GM21737 (cell line): Measurements from ENCODE around the gene FAM72B.
"Not testable (repeated sequence)": the region's sequence is repeated elsewhere in the genome, so short reads cannot be mapped to it uniquely, and the experiment has no call there.

Experiments used
- ATAC-seq: cut with Tn5 transposase; IDR thresholded peaks from one replicate; pipeline ENCODE4 v1.9.1; 2021; ENCODE audit warnings: mild to moderate bottlenecking, moderate library complexity; ENCODE audit not compliant: unreplicated experiment

Gene FAM72B

GRCh38 chr1:121156958-121157603 lies 27.1 kb downstream of the FAM72B start:
- not testable (repeated sequence) for ATAC-seq

- ATAC-seq, result not testable (repeated sequence)
These were observed 28.3 kb downstream of the FAM72B start for GRCh38 chr1:121155671-121156358.

DNA sequence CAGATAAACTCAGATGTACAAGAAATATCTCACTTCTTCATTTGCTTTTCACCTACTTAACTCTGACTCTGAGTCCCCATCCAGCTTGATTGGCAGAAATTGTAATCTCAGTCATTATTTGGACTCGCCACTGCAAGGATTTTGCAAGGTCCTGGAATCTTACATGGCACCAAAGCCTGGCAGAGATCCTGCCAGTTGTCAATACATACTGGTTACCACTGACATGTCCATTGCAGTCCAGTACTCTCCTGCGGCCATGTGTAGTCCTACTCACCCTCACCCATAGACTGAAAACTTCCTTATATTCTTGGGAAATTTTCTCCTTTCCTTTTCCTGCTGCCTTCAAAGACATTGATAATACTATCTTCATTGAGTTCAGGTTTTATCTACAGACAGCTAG lies 29.3 kb downstream of the FAM72B start:
- ATAC-seq, result not testable (repeated sequence)

- not testable (repeated sequence) for ATAC-seq
These were observed 31.4 kb downstream of the FAM72B start for GRCh38 chr1:121152788-121153187.

DNA sequence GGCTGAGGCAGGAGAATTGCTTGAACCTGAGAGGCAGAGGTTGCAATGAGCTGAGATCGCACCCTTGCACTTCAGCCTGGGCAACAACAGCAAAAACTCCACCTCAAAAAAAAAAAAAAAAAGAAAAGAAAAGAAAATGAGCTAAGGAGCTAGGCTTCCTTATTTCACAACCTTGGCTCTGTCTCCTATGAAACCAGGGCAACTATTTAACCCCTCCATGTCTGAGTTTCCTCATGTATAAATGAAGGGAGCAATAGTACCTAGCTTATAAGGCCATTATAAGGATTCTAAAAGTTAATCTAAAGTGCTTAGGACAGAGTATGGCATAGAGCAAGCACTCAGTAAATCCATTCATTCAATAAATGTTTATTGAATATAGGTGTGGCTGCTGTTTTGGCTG lies 32.8 kb downstream of the FAM72B start:
- not testable (repeated sequence) for ATAC-seq

DNA sequence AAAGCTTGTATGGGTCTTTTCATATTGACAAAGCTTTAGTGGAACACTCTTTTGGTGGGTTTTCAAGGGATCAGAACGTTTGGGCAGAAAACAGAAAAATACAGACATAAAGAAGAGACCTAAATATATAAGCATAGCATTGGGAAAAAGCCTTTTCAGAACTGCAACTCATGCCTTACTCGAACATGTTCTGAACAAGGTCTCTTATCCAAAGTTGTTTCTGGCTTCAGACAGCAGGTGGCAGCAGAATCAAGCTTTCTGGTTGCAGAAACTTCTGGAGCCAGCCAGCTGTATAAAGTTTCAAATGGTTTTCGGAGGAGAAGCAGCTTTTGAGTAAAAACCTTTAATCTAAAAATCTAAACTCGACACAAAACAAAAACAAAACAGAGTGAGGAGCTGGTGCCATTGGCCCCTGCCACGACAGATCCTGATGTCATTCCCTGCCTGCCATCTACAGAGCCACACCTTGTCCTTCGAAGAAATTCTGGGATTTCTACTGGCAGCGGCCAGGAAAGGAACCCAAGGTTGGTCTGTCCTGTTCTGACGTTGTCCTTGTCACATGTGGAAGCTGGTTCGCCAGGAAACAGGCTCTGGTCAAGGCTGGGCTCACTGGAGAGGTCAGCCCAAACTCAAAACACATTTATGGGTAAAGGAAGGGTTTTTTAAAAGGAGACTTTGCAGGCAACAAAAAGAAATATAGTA lies 35.5 kb downstream of the FAM72B start:
- ATAC-seq, result not testable (repeated sequence)

DNA sequence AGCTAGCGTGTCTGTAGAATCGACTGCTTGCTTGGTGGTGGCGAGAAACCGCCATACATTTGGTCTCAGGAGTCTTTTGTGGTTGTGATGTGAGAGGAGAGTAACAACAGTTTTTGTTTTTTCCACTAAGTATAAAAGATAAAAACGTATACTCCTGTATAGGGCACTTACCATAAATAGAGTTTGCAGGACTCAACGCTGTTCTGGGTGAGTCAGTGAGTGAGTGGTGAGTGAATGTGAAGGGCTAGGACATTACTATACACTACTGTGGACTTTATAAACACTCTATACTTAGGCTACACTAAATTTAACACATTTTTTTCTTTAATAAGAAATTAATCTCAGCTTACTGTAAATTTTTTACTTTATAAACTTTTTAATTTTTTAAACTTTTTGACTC lies 43.7 kb downstream of the FAM72B start:
- ATAC-seq, result not testable (repeated sequence)

DNA sequence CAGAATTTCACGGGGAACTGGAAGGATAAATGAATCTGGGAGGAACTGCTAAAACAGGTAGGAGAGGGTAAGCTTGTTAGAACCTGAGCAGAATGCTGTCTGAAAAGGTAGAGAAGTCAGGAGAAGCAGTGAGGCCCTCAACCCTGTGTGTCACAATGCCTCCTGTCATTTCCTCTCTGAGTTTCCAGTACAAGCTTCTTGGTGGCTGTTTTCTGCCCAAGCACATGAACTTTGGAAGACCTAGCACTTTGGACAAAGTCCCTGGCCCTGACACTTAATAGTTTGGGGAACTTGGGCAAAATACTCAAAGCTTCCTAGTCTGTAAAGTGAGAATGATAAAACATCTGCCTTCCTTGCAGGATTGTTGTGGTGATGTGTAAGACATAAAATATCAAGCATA lies 52.6 kb downstream of the FAM72B start:
- ATAC-seq, result not testable (repeated sequence)

GRCh38 chr1:121118480-121118824 lies 65.7 kb downstream of the FAM72B start:
- not testable (repeated sequence) for ATAC-seq
